HUDEP-2 (cell line): ENCODE data around the gene DCAF5.

Source experiments
- DNase-seq, 76 experiments: peaks; one replicate each; lab custom pipeline; 2025; ENCODE audit not compliant: unreplicated experiment in 76 of 76; lab: John Stamatoyannopoulos, UW

The DCAF5 gene

DNA sequence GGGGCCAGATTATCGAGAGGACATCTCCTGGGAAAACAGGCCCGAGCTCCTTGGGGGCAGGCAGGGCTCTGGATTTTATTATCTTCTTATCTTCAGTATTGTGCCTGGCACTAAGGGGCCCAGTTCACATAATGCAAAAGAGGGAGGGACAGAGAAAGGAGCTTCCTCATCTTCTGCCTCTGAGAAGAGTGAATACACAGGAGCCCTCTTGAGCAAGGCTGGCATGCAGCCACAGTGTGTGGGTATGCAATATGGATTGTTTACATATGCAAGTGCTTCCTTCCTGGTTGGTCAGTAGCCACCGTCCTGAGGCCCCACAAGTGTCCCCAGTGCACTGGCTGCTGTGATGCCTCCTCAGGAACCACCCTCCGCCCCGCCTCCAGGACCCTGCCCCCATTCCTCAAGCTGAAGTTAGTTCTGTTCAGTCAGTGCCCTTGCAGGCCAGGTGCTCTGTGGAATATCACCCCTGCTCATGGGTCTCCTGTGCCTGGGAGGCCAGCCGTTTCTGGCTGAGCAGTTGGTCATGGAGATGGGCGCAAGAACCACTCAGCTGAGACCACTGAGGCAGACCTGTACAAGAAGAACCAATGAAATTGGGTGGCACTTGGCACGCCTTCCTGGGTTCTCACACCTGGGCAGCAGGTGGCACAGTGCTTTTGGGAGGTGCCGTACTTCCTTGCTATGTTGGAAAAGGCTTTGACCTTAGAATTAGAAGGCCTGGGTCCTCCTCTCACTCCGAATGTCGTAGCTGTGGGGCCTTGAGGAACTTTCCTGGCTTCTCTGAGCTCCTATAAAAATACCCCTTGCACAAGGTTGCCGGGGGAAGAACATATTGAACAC lies 138.8 kb downstream of the DCAF5 start:
- DNase-seq = peak in 11 of 76 experiments; percentile 4 to 33 (median 13)

DNA sequence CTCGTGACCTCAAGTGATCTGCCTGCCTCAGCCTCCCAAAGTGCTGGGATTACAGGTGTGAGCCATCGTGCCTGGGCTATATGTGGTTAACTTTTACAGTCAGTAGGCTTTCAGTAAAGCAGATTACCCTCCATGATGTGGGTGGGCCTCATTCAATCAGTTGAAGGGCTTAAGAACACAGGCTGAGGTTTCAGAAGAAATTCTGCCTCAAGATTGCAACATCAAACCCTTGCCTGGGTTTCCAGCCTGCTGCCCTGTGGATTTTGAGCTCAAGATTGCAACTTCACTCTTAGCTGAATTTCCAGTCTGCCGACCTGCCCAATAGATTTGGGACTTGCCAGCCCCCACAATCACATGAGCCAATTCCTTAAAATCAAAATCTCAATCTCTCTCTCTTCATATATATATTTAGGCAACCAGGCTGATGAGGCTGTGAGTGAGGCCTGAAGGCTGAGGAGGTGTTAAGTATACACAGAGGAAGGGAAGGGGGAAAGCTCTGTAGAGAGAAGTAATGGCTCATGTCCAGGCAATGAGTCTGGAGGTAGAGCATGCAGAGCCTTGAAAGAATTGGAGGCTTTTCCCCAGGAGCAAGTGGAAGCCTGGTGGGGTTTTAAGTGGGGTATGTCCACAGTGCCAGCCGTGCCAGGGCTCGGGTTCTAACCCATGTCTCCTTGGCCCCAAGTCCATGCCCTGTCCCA lies 140.5 kb downstream of the DCAF5 start:
- DNase-seq = no peak

DNA sequence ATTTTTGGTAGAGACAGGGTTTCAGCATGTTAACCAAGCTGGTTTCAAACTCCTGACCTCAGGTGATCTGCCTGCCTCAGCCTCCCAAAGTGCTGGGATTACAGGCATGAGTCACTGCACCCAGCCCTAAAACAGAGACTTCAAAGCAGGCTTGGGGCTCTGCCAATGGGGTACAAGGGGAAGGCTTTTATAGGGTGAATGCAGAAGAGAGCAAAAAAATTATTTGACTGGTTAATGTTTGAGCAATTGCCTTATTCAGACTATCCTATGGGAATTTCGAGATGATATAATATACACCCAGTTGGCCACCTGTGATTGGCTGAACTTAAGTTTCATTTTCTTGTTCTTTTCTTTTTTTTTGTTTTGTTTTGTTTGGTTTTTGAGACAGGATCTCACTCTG lies 142.3 kb downstream of the DCAF5 start:
- DNase-seq = no peak

DNA sequence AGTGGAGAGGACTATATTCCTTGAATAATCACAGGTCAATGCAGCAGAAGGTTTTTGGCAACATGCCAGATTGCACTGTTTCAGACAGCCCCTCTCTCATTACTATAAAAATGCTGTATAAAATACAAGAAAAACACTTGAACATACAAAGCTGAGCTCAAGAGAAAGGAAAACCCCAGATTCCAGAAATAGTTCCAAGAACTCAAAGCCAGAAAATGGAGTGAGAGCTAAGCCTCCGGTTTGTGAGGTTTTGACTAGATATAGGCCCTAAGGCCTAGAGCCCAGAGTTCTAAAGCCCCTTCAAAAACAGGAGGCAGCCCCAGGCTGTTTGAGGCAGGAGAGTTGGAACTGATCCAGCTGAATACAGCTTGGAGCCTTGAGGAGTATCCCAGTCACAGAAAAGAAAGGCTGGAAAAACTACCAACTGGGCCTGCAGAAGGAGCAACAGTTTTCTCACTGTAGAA lies 144.5 kb downstream of the DCAF5 start:
- no peak for DNase-seq

DNA sequence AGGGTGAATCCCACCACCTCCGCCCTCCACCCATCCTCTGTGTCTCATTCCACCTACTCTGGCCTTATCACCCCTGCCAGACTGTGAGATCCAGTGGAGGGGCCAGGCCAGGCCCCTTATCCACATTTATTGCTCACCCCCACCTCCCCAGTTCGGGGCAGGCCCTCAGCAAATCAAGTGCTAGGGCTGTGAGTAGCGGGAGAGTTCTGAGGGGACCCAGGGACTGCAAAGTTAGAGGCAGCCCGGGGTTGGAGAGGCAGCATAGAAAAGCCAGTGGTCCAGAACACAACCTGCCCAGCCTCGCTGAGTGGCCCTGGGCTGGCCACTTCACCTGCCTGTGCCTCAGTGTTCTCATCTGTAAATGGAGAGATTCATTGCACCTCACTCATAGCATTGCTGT lies 146.6 kb downstream of the DCAF5 start:
- no peak for DNase-seq

DNA sequence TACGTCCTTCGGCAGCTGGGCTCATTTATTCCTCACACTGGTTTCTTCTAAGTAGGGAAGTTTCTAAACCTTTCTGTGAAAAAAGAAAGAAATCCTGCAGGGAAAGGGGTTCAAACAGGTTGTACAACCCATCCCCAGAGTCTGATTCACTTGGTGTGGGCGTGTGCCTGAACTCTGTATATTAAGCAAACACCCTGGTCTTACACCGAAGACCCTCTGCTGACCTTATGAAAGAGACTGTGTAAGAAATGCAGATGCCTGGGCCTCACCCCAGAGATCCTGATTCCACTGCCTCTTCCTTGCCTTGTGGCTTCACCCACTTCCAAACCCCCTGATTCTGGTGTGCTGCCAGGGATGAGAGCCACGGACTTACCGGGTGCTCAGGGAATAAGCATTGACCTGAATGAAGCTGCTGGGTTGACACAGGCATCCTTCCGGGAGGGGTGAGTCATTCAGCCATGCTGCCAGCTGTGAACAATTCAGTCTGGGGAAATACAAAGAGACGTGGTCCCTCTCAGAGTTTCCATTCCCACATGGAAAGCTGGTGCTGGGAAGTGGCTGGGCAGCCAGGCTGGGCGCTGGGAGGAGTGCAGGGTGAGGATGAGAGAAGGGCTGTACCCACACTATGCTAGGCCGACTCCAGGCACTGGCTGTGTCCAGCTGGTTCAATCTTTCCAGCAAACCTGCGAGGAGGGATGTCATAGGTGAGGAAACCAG lies 147.3 kb downstream of the DCAF5 start:
- DNase-seq = no peak

DNA sequence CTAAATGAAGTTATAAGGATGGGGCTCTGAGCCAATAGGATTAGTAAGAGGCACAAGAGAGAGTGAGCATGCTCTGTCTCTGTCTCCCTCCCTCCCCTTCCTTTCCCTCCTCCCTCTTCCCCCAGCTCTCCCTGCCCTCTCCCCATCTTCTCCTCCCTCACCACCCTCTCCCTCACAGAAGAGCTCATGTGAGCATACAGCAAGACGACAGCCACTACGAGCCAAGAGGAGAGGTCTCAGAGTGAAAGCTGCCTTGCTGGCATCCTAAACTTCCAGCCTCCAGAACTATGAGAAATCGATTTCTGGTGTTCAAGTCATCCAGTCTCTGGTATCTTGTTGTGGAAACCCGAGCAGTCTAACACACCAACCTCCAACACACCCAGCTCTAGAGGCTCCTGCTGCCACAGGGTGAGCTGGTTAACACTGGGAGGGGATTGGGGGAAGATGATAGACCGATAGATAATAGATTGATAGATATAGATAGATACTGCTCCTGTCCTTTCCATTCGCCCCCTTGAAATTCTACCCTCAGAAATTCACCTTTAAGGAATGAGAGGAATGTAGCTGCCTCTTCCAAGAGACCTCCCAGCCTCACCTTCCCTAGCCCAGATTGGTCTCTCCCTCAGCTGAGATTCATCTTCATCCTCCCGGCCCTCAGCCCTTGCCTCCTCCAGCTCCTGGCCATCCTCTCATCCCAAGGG lies 148.0 kb downstream of the DCAF5 start:
- no peak for DNase-seq

DNA sequence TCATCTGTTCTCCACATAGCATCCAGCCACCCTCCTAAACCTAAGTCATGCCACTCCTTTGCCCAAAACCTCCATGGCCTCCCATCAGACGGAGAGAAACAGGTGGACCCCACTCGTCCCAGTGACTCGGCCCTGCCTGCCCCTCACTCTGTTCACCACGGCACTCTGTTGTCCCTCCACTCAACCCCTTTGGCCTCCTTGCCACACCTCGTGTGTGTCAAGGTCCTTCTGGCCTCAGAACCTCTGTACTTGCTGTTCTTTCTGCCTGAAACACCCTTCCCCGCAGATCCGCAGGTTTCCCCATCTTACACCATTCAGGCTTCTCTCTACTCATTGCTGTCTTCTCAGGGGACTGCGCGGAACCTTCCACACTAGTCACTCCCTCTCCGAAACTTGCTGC lies 149.3 kb downstream of the DCAF5 start:
- DNase-seq = no peak

DNA sequence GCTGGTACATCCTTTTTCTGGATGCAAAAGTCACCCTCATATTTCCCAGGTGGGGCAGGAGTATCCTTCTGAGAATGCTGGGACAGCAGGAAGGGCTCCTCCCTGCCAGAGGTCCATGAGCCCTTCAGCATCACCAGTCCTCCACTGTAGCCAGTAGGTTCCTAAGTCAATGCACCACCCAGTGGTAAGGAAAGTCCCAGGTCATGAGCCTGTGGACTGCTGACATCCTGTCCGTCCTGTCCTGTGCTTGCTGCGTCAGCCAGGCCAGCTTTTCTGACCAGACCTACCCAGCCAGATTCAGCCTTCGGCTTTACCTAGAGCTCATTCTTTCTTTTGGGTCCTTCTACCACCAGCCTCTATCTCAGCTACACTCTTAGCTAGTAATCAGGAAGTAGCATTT lies 150.8 kb downstream of the DCAF5 start:
- DNase-seq = peak in 1 of 76 experiments; percentile 7

DNA sequence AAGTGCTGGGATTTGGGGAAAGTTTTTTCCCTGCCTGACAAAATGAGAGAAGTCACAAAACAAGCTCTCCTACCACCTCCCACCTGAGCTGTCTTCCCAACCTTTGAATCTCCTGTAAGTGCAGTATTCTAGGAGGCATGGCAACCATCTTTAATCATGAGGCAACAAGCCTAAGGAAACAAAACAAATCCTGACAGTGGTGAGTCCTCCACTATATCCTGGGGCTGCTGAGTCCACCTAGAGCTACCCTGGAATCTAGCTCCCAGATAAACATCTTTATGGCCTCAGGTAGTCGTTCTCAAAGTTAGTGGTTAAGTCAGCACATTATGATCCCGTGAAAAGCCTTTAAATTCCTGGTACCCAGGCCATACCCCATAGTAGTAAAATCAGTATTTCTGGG lies 151.5 kb downstream of the DCAF5 start:
- DNase-seq = no peak
